Lower leg skin (tissue), 3 donors: ENCODE results near the gene PANK1.

ENCODE experiments used
- CTCF ChIP-seq, 3 donors: fragments of 450-650 bp; IDR thresholded peaks; one replicate each; pipeline ENCODE4 v1.5.1; 2016; ENCODE audit warnings: antibody characterized with exemption in 3 of 3, mild to moderate bottlenecking in 3 of 3, moderate library complexity in 2 of 3
- POLR2A ChIP-seq, 2 donors: fragments of 450-650 bp; IDR thresholded peaks; one replicate each; pipeline ENCODE4 v1.6.1; 2016 to 2017; ENCODE audit warnings: antibody characterized with exemption in 2 of 2, mild to moderate bottlenecking in 1 of 2, moderate library complexity in 1 of 2

GRCh38 chr10:89591796-89592271 lies 53.2 kb downstream of the PANK1 start:
- TF ChIP-seq CTCF (IDR thresholded peaks at IDR 0.05) = no peak
- TF ChIP-seq POLR2A (IDR thresholded peaks at IDR 0.05) = no peak
